ENCODE data around the gene ANKRD33B.
A peak's percentile ranks its signal among the peaks of the same experiment; 100 is the strongest.
"Not testable (repeated sequence)": the region's sequence is repeated elsewhere in the genome, so short reads cannot be mapped to it uniquely, and the experiment has no call there.

Gene ANKRD33B

DNA sequence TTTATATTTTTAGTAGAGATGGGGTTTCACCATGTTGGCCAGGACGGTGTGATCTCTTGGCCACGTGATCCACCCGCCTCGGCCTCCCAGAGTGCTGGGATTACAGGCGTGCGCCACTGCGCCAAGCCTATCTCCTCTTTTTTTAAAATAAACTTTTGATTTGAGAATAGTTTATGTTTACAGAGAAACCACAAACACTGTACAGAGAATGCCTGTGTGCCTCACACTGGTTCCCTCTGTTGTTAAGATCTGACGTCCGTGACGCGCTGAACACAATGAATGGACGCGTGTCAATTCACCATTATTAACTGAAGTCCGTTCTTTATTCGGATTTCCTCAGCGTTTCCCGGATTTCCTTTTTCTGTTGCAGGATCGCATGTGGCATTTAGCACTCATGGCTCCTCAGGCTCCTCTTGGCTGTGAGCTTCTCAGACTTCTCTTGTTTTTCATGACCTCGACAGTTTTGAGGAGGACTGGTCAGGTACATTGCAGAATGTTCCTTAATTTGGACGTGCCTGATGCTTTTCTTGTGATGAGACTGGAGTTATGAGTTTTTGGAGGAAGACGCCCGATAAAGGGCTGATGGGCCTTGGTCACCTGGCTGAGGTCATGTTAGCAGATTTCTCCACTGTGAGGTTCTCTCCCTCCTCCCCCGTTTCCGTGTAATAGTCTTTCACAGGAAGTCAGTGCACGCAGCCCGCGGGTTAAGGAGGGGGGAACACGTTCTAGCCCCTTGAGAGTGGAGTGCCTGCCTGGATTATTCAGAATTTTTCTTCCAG is 69.6 kb downstream of the ANKRD33B start:
- peak in 1 of 2 donors; percentile 35 for DNase-seq (ENCODE audit: low read depth in 2 of 2, low spot score in 1 of 2)

DNA sequence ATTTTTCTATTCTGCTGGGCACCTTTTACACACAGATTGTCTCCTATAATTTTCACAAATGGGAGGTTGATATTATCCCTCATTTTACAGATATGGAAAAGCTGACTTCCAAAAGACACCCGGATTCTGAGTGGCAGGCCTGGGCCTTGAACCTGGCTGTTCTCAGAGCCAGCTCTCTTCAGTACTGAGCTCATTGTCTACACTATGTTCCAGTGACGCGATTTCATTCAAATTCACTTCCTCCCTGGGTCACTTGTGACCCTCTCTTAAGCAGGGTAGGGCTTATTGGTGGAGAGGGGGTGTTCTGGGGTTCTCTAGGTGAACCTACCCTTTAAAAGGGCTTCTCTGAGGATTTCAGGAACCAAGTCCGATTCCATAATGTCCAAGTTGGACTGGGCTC is 70.2 kb downstream of the ANKRD33B start:
- DNase-seq (ENCODE audit: low read depth in 2 of 2, low spot score in 1 of 2): no peak

DNA sequence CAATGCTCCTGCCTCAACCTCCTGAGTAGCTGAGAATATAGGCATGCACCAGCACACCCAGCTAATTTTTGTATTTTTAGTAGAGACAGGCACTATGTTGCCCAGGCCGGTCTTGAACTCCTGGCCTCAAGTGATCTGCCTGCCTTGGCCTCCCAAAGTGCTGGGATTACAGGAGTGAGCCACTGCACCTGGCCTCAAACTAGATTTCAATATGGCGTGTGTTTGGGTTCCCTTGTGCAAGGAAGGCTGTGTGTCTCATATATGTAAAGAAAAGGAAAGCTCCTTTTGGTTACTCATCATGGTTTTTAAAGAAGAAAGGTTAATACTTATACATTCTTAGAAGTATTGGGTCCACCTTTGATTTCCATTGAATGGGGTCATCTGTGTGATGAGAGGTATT is 70.7 kb downstream of the ANKRD33B start:
- DNase-seq (ENCODE audit: low read depth in 2 of 2, low spot score in 1 of 2): no peak

DNA sequence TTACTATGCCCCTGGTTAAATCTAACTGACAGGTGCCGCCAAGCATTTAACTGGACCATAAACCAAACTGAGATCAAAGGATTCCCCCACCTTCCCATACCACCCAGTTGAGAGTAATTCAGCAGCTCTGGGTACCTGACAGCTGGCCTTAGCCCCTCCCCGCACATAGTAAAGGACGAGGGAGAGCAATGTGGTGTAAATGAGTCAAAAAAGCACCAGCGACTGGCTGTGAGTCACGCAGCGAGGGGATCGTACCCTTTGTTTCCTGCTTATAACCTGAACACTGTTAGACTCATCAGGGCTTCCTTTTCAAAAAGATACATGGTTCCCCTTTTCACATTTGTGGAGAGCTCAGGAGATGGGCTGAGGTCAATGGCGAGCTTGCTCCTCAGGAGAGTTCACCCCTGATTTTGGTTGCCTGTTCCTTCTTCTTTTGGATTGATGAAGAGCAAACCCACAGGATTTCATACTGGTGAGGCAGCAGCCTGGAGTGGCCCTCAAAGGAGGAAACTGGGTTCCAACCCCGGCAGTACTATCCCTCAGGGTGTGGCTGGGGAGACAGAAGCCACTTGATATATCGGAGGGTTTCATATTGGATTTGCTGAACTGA is 71.5 kb downstream of the ANKRD33B start:
- DNase-seq (ENCODE audit: low read depth in 2 of 2, low spot score in 1 of 2): peak in 1 of 2 donors; percentile 30

DNA sequence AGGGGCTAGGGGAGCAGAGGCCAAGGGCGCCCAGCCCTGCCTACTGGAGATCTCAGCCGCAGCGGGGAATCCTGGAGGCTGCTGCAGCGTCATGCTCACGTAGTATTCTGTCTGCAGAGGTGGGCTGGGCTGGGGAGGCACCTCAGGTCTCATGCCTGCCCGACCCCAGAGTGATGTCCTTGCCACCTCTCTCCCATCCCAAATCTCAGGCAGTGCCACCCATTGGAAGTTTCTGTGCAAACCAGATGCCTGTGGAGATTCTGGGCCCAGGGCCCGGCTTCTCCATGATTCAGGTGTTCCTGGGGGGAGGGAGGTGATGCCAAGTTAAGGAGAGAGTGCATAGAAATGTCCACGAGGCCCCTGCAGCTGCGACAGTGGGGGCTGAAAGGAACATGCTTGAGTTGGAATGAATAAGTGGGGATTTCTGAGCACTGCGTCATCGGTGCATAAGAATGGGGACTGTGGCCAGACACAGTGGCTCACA is 72.0 kb downstream of the ANKRD33B start:
- no peak for DNase-seq (ENCODE audit: low read depth in 2 of 2, low spot score in 1 of 2)

DNA sequence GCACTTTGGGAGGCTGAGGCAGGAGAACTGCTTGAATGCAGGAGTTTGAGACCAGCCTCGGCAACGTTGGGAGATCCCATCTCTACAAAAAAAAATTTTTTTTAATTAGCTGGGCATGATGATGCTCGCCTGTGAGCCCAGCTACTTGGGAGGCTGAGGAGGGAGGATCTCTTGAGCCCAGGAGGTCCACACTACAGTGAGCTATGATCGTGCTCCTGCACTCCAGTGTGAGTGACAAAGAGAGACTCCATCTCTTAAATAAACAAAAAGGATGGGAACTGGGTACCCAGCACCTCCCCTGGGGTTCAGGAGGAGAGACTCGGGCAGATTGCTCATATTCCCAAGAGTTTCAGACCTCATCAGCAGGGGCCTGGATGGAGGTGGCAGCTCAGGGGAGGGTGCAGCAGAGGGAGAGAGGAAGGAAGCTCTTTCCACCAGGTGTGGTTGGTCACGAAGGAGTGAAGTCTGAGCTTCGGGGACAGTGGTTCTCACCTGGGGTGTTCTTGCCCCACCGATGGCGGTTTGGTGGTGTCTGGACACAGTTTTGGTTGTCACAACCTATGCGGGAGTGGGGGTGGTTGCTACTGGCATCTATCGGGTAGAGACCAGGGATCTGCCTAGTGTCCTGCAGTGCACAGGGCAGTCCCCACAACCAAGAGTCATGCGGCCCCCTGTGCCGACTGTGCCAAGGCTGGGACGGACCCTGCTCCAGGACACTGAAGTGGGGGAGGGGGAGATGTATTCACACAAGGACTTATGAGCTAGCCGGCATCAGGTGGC is 72.7 kb downstream of the ANKRD33B start:
- no peak for DNase-seq (ENCODE audit: low read depth in 2 of 2, low spot score in 1 of 2)

DNA sequence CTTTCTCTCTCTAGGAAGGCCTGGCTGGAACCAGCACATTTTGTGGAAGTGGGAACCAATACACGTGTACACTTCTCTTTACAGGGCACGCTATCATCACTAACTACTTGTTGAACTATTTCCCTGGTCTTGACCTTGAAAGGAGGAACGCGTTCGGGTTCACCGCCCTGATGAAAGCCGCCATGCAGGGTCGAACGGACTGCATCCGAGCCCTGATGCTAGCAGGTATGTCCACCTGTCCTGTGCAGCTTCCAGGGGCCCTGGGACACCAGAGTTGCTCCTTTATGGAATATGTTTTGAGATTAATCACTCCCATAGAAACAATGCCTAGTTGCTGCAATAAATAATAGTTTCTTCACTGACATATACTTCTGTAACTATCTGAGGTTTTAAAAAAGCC is 74.1 kb downstream of the ANKRD33B start:
- no peak for DNase-seq (ENCODE audit: low read depth in 2 of 2, low spot score in 1 of 2)

DNA sequence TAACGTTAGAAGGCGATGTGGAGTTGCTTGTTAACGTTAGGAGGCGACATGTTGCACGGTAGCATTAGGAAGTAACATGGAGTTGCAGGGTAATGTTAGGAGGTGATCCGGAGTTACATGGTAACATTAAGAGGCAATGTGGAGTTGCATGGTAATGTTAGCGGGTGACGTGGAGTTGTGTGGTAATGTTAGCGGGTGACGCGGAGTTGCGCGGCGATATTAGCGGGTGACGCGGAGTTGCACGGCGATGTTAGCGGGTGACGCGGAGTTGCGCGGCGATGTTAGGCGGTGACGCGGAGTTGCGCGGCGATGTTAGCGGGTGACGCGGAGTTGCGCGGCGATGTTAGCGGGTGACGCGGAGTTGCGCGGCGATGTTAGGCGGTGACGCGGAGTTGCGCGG is 74.9 kb downstream of the ANKRD33B start:
- DNase-seq (ENCODE audit: low read depth in 2 of 2, low spot score in 1 of 2): not testable (repeated sequence)

DNA sequence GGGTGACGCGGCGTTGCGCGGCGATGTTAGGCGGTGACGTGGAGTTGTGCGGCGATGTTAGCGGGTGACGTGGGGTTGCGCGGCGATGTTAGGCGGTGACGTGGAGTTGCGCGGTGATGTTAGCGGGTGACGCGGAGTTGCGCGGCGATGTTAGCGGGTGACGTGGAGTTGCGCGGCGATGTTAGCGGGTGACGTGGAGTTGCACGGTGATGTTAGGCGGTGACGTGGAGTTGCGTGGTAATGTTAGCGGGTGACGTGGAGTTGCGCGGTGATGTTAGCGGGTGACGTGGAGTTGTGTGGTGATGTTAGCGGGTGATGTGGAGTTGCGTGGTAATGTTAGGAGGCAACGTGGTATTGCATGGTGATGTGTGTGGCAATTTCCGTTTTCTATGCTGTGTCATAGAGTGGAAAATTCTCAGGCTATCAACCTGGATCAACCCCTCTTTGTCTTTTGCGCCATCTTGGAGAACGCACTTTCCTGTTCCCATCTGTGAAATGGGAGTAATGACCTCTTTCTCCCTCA is 76.0 kb downstream of the ANKRD33B start:
- no peak for DNase-seq (ENCODE audit: low read depth in 2 of 2, low spot score in 1 of 2)

DNA sequence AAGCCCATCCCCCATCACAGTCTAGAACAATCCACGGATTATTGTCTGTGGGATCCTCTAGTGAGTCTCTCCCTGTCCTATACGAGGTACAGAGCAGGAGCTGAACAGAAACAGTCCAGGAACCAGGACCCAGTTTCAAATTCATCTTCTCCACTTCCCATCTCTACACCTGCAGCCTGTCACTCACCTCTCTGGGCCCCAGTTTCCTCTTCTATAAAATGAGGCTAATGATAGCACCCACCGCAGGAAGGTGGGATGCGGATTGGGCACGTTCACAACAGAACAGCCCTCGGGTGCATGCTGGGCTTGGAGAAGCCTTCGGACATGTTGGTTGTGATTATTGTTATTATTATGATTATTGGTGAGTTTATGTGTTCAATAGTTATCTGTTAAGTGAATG is 78.5 kb downstream of the ANKRD33B start:
- DNase-seq (ENCODE audit: low read depth in 2 of 2, low spot score in 1 of 2): no peak

DNA sequence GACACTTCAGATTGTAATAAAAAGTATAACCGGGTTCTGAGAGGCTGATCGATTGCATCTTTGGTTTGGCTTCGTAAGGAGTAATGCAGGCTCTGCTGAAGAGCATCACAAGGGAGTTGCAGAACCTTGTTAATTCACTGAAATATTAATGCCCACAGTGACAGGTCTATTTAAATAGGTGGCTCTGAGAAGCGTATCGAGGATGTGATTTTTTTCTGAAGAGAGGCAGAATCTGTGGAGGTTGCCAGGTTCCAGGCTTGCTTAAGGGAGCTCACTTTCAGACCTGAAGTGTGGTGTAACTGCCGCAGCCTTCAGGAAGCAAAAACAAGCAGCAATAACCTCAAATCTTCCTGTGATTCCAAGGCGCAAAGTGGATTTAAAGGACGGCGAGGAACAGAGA is 80.3 kb downstream of the ANKRD33B start:
- DNase-seq (ENCODE audit: low read depth in 2 of 2, low spot score in 1 of 2): no peak

DNA sequence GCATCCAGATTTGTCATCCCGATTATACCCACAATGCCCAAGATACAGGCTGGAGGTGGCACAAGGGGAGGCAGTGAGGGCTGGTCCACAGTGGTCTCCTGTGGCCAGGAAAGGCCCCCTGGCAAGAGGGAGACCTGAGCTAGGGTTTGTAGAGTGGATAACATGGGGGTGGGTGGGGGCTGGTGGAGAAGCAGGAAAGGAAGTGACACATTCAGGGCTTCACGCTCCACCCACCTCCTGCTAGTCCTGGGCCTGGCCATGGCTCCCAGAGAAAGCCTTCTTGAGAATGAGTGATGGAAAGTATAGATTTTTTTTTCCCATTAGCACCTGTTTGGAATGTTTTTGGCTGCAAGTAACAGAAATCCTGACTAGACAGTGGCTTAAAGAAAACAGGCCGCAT is 81.3 kb downstream of the ANKRD33B start:
- DNase-seq (ENCODE audit: low read depth in 2 of 2, low spot score in 1 of 2): no peak

DNA sequence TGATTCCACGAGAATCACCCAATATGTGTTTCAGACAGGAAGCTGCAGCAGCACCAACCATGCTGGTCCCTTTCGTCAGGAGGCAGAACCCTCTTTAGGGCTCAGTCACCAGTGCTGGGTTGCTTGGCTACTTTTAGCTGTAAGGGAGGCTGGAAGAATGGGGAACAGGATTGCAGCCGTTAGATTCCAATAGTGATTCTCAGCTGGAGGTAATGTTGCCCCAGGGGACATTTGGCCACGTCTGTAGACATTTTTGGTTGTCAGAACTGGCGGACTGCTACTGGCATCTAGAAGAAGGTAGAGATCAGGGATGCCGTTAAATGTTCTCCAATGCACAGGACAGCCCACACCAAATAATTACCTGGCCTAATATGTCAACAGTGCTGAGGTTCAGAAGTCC is 81.8 kb downstream of the ANKRD33B start:
- DNase-seq (ENCODE audit: low read depth in 2 of 2, low spot score in 1 of 2): no peak

DNA sequence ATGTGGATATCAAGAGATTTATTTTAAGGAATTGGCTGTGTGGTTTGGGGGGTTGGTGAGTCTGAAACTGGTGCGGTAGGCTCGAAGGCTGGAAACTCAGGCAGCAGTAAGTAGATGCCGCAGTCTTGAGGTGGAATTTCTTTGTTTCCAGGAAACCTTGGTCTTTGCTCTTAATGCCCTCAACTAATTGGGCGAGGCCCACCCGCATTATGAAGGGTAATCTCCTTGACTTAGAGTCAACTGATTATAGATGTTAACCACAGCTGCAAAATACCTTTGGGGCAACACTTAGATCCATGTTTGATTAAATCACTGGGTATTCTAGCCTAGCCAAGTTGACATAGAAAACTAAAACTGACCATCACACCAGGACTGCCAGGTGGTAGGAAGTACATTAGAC is 83.8 kb downstream of the ANKRD33B start:
- no peak for DNase-seq (ENCODE audit: low read depth in 2 of 2, low spot score in 1 of 2)

DNA sequence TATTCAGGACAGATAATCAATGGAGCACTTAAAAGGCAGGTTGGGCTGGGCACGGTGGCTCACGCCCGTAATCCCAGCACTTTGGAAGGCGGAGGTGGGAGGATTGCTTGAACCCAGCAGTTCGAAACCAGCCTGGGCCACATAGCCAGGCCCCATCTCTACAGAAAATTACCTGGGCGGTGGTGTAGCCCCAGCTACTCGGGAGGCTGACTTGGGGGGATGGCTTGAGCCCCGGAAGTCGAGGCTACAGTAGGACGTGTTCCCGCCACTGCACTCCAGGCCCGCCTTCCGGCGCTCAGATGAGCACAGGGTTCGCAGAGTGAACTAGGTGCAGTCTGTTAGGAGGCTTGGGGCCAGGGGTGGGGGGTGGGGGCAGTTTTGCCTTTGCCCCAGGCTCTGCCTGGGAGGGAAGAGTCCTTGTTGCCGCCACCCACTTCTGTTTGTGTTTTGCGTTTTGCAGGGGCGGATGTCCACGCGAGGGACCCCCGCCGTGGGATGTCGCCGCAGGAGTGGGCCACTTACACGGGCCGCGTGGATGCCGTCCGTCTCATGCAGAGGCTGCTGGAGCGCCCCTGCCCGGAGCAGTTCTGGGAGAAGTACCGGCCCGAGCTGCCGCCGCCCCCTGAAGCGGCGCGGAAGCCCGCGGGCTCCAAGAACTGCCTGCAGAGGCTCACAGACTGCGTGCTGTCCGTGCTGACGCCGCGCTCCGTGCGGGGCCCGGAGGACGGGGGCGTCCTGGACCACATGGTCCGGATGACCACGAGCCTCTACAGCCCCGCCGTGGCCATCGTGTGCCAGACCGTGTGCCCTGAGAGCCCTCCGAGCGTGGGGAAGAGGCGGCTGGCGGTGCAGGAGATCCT is 85.2 kb downstream of the ANKRD33B start:
- DNase-seq (ENCODE audit: low read depth in 2 of 2, low spot score in 1 of 2): no peak

DNA sequence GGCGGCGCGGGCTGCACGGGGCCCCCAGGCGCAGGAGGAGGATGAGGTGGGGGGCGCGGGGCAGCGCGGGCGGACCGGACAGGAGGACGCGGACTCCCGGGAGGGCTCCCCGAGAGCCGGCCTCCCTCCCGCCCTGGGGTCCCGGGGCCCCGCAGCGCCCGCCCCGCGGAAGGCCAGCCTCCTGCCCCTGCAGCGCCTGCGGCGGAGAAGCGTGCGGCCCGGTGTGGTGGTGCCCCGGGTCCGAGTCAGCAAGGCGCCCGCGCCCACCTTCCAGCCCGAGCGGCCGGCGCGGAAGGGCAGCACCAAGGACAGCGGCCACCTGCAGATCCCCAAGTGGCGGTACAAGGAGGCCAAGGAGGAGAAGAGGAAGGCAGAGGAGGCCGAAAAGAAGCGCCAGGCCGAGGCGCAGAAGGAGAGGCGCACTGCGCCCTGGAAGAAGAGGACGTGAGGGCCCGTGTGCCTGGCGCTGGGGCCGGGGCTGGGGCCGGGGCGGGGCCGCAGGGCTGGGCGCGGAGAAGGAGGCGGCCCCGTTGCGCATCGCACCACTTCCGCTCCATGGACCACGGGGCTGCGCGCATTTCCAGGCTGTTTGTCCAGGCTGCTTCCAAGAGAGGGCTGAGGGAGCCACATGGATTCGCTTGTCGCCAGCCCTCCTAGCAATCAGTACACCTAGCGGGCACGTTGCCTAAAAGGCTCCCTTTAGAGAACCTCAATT is 86.0 kb downstream of the ANKRD33B start:
- DNase-seq (ENCODE audit: low read depth in 2 of 2, low spot score in 1 of 2): no peak

DNA sequence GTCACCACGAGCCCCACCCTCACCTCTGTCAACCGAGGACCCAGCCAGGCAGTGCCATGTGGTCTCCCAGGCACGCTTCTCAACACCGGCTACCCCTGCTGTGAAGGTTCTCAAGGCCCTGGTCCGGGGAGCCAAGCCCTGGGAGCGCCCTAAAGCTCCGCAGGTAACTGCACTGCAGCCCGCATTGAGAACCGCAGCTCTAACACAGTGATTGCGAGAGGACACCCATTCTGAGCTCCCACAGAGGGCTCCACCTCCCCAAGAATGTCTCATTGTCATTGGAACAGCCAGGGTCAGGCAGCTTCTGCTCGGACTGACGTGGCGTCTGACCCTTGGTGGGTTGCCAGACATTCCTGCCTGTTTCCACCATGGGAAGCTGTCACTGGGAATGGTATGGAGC is 88.3 kb downstream of the ANKRD33B start:
- no peak for DNase-seq (ENCODE audit: low read depth in 2 of 2, low spot score in 1 of 2)

DNA sequence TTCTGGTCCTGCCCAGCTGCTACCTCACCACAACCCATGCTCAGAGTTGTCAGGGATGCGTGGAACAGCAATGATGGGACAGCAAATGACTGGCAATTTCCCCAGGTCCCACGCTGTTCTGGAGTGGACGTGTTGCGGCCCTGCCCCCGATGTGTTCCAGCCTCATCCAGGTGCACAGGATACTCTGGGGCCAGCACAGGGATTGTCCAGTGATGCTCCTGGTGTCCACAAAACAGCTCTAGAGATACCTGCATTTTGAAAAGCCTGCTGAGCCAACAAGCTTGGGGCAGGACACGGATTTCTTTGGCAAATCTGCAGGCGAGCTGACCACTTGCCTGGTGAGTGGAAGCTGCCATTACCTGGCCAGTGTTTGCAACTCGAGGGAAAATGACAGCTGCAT is 88.7 kb downstream of the ANKRD33B start:
- DNase-seq (ENCODE audit: low read depth in 2 of 2, low spot score in 1 of 2): no peak

DNA sequence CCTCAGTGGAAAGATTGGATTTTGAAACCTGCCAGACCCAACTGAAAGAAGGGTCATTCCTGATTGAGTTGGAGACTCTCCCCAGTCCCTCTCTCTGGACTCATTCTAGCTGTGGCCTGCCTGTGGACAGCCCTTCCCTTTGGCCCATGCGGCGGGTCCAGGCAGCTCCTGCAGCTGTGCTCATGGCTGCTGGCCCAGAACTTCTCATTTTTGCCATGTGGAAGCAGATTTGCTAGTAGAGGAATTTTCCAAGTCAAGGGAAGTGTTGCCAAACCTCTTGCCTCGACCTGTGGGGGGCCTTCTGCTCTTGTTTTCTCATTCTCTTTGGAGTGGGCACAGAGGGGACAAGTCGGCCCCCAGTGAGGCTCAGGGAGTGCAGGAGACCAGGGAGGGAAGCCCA is 89.2 kb downstream of the ANKRD33B start:
- DNase-seq (ENCODE audit: low read depth in 2 of 2, low spot score in 1 of 2): no peak

DNA sequence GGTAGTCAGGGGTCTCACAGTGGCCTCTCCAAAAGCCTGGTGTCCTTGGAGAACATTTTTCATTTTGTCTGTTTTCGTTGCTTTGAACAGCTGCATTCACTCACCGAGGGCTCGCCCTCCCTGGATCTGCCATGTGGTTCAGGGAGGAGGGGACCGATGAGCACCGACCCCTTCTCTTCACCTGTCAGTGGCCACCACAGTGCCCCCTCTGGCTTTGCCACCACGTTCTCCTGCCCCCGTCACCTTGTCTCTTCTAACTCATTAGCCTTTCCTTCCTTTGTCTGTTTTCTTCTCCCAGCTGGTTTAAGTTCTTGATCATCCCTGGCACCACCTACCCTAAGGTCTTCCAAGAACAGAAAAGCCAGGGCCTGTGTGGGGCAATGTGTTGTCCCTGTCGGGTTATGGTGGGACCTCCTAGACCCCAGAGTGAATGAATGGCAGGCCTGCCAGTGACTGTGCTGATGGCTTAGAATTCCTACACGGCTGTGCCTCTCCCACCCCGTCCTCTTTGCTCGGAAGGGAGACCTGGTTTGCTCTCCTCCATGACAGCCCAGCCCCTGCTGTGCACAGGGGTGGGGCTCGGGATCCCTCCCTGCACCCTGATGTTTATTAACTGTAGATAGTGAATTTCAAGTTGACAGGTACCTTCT is 90.0 kb downstream of the ANKRD33B start:
- no peak for DNase-seq (ENCODE audit: low read depth in 2 of 2, low spot score in 1 of 2)

All from stimulated activated CD8-positive, alpha-beta memory T cell treated with anti-CD3 and anti-CD28 coated beads, Interleukin-4, amount 100 ng/mL, for 1 hour (primary cell).